NK-92 (cell line): Measurements from ENCODE around the gene ZNF275.
"Not testable (repeated sequence)": the region's sequence is repeated elsewhere in the genome, so short reads cannot be mapped to it uniquely, and the experiment has no call there.

ENCODE experiments used
- DNase-seq: peaks from one replicate; lab custom pipeline; 2025; ENCODE audit not compliant: unreplicated experiment; lab: John Stamatoyannopoulos, UW

ZNF275 gene

DNA sequence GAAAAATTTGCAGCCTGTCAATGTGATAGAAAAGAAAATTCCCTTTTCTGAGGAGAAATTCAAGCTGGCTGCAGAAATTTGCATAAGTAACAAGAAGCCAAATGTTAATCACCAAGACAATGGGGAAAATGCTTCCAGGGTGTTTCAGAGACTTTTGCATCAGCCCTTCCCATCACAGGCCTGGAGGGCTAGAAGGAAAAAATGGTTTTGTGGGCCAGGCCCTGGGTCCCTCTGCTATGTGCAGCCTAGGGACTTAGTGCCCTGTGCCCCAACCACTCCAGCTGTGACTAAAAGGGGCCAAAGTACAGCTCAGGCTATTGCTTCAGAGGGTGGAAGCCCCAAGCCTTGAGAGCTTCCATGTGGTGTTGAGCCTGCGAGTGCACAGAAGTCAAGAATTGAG lies 23.9 kb downstream of the ZNF275 start:
- no peak for DNase-seq

DNA sequence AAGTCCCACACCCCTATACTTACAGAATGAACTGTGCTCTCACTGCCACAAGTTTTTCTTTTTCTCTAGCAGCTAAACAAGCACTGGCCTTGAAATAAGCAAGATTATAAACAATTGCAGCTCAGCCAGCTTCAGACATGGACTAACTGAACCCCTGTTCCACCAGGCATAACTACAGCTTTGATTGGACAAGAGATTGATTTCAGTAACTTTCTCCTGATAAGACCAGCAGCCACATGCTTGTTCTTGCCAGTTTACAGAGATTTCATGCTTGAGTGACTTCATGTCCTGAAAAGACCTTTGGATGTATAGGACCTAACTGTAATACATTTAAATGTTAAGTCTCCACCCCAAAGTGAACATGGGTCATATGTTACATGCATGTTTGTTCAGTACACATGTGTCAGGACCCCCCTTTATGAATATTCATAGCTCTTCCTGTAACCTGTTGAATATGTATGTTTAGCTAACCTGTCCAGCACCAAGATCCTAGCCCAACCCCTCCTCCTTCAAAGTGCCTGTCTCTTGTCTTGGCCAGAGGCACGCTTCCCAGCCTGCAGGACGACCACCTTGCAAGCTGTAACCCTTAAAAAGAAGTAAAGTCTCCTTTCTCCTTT lies 27.9 kb downstream of the ZNF275 start:
- no peak for DNase-seq

- no peak for DNase-seq
Measured at GRCh38 chrX:153365670-153366069, 31.7 kb downstream of the ZNF275 start.

DNA sequence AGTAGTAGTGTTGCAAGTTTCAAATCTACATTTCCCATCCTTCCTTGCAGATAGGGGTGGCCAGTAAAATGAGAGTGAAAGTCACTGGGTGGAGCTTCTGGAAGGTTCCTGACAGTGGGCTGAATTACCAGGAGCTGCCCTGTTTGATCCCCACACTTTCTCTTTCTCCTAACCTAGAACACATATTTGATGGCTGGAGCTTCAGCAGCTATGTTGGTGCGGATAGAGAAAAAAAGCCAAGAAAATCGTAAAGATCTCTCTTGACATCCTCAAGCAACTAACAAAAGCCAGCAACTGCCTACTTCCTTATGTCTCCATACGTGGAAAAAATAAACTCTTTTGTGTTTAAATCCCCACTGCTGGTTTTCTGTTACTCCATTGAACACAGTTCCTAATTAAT lies 32.2 kb downstream of the ZNF275 start:
- no peak for DNase-seq

GRCh38 chrX:153366878-153367538 lies 33.1 kb downstream of the ZNF275 start:
- no peak for DNase-seq

DNA sequence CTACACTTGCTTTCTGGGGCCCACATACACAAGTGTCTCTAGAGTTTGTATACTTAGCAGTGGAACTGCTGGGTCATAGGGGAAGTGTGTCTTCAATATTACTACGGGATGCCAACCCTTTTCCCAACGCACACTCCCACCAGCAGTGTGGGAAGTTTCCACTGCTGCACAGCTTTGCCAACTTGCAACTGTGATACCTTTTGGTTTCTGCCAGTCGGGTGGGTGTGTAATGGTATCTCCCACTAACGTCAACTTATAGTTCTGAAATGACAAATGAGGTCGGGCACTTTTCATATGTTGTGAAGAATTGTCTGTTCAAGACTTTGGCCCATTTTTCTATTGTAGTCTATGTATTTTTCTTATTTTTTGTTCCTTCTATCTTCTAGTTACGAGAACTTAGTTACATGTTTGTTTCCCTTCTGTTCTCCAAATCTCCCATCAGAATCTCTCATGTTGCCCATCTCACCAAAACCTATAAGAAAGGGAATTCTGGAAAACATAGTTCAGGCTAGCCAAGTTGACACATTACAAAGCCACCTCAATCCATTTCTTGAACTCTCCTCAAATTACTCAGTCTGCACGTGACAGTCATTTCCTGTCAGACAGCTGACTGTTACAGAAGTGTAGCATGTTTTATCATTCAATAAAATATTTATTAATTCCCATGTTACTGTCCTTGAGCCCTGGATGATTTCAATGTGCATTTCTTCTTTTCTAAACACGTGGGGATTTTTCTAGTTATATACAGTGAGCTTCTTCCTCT lies 36.5 kb downstream of the ZNF275 start:
- no peak for DNase-seq

- no peak for DNase-seq
Measured at GRCh38 chrX:153371256-153371655, 37.3 kb downstream of the ZNF275 start.

DNA sequence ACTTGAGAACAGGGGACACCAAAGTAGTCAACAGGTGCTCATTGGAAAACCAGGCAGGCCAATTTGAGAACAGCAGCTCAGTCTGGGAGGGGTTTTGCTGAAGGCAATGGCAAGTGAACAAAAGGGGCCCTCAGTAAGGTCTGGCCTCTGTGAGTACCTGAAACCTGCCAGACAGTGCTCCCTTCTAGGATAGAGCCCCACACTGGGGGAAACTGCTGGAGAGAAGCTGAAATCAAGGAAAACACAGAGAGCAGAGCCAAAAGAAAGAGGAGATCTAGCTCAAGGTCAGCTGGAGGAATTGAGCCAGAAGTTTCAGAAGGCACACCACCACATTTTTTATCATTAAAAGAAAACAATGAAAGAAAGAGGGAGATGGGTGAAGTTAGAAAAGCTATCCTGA lies 39.0 kb downstream of the ZNF275 start:
- no peak for DNase-seq

GRCh38 chrX:153374426-153374825 lies 40.5 kb downstream of the ZNF275 start:
- no peak for DNase-seq

DNA sequence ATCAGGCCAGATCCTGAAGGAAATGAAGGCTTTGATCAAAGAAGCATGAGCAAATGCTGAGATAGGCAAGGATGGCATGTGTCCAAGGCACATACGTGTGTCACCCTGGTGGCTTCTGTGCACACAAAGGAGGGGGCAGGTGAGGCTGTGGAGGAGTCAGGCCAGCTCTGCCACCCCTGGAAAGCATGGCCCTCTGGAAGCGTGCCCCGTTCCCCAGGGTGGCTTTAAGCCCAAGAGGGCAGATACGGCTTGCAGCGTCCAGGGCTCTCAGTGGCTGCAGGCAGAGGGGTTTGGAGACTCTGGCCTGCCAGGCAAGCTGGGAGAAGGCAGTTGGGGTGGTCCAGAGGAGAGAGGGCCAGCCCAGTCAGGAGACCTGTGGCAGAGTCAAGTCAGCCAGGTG lies 41.6 kb downstream of the ZNF275 start:
- DNase-seq = no peak

DNA sequence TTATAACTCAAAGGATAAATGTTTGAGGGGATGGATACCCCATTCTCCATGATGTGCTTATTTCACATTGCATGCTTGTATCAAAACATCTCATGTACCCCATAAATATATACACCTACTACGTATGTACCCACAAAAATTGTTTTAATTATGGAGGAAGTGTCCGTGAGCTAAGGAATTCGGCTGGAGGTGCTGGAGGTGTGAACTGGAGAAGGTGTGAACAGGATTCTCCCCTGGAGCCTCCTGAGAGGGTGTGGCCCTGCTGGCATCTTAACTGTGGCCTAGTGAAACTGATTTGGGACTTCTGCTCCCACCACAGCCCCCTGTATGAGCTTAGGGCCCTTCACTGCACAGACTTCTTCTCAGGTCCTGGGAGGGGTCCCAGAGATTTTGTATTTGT lies 43.8 kb downstream of the ZNF275 start:
- DNase-seq = no peak

GRCh38 chrX:153378607-153379006 lies 44.7 kb downstream of the ZNF275 start:
- no peak for DNase-seq

- DNase-seq = no peak
Measured at GRCh38 chrX:153379508-153379907, 45.6 kb downstream of the ZNF275 start.

DNA sequence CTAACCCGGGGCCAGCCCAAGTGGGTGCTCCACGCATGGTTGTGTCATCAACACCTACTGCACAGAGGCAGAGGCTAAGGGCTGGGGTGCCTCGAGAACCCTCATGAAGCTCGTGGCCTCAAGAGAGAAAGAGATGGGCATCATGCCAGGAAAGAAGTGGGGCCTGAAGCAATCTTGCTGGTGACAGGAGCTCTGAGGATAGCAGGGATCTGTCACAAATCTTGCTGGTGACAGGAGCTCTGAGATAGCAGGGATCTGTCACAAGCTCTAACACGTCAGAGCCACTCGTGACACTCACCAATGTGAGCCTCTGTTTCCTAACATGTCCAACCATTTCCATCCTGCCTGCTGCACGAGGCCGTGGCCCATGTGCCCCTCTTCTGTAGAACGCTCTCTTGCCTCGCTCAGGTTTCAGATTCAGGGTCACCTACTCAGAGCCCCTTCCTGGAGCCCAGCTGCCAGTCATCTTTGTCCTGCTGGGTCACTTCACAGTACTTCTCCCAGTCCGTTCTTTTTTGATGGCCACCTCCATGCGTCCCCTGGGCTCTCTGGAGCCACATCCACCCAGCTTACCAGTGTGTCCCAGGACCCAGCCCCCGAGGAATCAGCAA lies 46.1 kb downstream of the ZNF275 start:
- no peak for DNase-seq

DNA sequence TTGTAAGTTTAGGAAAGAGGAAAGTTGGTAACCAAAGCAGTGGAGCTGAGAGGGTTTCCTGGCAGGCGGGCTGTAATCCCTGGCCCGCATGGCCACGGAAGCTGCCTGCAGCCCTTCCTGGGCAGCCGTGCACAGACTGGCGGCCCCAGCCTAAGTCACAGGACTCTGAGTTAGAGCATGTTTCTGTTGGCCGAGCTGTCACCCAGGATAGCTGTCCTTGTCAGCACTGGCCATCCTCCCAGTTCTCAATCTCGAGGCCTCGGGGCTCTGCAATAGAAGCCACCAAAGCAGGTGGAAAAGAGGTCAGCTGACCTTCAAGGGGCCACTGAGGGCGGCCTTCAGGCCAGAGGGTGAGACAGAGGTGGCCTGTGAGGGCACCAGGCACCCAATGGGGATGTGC lies 46.7 kb downstream of the ZNF275 start:
- no peak for DNase-seq

DNA sequence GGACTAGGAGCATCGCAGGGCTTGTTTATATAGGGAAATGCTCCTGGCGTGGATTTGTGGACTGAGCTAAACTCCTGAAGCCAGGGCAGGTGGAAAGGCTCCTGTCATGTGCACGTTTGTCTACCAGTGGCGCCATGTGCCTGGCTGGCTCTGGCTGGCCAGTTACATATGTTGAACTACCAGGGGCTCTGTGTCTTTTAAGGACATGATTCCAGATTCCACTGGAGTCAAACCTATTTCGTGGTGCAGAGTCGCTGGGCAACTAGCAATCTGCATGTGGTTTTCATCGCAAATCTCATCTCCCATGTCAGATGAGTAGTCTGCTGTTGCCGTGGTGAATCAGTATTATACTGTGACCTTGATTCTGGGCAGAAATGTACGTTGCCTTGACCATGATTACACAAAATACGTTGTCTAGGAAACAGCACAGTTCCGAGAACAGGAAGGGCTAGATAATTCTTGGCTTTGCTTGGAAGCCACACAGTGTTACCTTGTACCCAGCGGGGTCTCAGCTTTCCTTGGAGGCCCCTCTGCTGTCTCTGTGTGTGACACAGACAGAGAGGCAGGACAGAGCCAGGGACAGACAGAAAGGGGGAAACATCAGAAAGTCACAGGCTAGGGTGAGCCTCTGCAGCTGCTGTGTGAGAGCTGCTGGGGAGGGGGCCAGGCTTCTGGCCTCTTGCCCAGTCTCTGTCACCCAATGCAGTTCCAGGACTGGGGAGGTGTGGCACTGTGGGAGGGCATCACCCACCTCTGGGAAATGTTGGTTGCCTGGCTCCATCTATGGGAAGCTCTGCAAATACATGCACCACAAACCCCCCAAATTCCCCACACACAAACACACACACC lies 48.0 kb downstream of the ZNF275 start:
- DNase-seq = no peak

GRCh38 chrX:153382563-153383482 lies 48.9 kb downstream of the ZNF275 start:
- DNase-seq = no peak

- no peak for DNase-seq
Measured at GRCh38 chrX:153384390-153384789, 50.4 kb downstream of the ZNF275 start.

GRCh38 chrX:153384973-153385372 lies 51.0 kb downstream of the ZNF275 start:
- not testable (repeated sequence) for DNase-seq

- no peak for DNase-seq
Measured at GRCh38 chrX:153386097-153386496, 52.1 kb downstream of the ZNF275 start.
